Forelimb muscle (tissue), 1 donor: Measurements from ENCODE around the gene FILIP1L. TPM values are rescaled to one million over a fixed set of nuclear protein-coding genes. Genes with fewer than 3 reads are reported as not detected.

Source experiments
- DNase-seq: peaks from one replicate; pipeline ENCODE4 v3.0.0-alpha.2; 2013; ENCODE audit warnings: low read depth
- polyA plus RNA-seq: library from polyadenylated mRNA; unstranded; fragments of 120-200 nt; gene quantifications from one replicate; pipeline ENCODE4 v1.2.1, GENCODE V29; 2013; ENCODE audit not compliant: insufficient read length

The FILIP1L gene
- polyA plus RNA-seq = 50.9 TPM

DNA sequence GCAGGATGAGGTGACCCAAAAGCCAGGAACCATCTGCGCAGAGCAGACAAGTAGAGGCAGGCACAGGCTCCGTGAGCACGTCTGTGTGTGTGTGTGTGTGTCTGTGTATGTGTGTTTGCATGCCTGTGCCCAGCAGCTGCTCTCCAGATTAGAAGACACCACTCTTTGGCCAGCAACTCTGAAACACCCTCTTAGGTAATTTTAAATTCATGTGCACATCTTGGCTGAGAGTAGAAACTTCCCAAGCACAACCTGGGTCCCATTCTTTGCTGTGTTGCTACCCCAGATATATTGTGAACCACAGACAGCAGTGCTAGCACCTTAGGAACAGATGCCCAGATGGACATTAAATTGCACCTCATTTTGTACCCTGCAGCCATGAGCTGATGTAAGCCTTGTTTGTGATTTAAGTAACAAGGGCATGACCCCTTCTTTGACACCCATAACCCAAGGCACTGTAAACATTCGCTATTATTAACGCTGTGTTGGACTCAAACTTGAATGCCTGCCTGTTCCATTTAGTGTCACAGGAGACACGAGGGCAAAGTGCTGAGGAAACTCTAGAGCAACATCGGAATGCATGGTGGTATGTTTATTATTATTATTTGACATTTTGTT, at the start of gene FILIP1L:
Gene FILIP1L, minus strand, starts transcription at position 89 of the 618 bp plus-strand sequence.
- DNase-seq = no peak

DNA sequence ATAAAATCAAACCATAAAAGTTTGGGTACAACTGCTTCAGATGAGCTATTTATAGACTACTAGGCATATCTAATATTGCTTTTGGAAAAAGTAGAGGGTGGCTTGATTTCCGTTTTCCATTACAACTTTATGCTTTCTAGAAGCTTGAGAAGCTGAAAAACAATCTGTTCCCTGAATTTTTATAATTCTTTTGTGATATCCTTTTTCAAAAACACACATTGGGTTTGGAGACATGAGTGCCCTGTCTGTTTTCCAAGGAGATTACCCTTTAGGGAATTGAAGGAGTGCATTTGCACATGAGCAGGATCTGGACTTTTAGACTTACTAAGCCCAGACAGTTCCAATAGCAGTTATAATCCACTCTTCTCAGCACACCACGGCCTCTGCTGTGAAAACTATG, 49.5 kb upstream of the FILIP1L start:
- DNase-seq = no peak

DNA sequence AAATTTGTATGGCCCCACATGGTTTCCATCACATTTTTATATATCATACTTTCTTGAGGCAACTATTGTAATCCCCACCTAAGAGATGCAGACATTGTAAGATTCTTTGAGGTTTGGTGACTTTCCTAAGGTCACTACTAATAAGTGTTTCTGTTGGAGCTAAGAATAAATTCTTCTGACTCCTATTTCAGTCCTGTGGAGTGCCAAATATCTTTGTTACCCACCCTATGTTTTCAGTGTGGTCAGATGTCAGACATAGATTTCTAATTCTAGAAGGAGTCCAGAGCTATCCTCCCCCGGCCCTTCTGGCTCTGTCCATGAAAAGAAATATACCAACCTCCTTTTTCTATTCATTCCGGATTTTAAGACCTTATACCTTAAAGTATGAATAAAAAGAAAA, 46.2 kb upstream of the FILIP1L start:
- no peak for DNase-seq

DNA sequence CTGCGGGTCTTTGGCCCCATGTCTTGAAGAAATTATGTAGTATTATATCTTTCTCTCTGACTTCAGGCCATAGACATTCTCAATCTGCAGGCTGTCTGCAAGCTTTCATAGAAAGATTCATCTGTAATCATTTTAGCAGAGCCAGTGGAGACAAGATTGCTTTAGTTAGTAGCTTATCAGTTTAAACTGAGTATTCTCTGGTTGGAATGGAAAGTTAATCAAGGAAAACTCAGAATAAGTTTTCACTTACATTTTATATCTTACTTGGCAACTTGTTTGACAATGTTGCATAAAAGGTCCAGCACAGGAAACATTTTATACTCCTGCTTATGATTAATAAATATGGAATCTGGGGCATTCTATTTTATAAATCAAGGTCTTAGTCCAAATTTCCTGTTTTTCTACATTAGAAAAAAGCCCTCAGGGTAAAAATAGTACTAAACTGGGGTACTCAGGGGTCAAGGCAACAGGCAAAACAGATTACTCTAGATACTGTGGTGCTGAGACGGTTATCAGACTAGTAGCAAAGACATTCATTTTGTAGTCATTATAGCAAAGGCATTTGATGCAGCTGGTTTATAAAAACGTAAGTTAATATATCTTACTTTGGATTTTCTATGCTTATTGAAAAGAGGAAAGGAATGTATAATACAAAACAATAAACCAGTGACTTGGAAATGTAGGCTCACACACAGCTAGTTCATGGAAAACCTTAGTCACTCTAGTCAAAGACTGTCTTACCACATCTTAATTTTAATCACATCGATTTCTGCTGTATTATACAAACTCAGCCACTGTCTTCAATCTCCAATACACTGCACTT, 45.2 kb upstream of the FILIP1L start:
- DNase-seq = no peak

DNA sequence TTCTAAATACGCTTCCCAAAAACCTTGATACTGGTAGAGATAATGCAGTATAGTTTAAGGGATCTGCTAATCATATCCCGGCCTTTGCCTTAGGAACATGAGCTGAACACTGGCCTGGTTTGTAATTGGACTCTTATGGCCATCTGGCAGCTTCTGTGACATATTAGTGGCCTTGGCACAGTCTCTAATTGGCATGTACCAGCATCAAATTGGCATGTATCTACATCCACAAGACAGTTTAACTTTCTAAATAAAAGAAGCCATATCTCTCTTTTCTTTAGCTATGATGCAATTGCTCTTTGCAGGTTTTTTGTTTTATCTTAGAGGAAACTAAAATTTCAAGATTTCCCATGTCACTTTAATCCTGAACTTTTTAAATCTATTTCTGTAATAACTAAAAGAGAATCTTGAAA, 44.6 kb upstream of the FILIP1L start:
- no peak for DNase-seq

DNA sequence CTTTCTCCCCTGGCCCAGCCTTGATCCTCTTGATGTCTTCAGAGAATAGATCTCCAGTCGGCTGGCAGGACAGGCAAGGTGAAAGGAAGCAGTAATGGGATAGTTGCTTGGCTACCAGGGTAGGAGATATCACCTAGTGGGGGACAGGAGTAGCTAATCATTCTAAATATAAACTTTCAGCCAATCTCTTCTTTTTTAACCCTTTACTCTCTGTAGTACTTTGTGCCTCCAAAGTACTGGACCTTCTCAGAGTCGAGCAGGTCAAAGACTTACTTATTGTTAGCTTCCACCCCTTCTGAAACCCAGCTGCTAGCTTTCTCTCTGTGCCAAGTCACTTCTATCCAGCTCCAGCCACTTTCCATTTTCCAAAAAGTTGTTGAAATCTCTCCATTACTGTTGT, 43.4 kb upstream of the FILIP1L start:
- DNase-seq = no peak

DNA sequence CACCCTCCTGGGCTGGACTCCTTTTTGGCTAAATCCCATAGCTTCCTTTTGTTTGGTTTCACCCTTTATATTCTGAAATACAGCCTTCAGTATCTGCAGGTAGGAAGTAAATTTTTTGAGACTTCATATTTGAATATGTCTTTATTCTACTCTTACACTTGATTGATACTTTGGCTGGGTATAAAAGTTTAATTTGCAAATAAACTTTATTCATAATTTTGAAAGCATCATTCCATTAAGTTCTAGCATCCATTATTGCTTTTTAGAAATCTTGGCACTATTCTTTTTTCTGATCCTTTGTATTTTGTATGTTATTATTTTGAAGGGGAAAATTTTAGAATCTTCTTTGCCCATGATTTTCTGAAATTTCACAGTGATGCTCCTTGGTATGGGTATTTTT, 41.3 kb upstream of the FILIP1L start:
- DNase-seq = no peak

DNA sequence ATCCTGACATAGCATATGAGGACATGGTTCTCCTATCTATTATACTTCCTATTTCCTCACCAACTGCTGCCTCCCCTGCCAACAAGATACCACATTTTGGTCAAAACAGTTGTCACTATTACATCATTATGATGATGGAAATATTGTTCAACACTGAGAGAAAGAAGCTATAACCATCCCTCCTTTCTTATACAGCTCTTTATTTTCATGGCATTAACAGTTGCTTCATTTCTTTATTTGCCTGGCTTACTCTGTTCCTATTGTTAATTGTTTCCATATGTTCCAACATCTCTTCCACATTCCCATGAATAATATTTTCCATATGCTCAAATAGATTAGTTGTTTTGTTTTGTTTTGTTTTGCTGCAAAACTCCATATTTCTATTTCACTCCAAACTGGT, 40.8 kb upstream of the FILIP1L start:
- no peak for DNase-seq

DNA sequence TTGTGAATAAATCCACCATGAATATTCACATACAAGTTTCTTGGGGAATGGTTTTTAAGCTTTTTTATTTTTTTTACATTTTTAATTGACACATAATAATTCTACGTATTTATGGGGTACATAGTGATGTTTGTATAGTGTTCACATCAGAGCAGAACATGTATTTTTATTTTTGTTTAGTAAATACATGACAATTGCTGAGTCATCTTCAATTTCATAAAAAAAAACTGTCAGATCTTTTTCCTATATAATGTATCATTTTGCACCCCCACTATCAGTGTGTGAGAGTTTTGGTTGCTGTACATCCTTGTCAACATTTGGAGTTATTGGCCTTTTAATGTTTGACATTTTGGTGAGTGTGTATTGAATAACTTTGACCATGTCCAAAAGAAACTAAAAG, 39.9 kb upstream of the FILIP1L start:
- DNase-seq = no peak

DNA sequence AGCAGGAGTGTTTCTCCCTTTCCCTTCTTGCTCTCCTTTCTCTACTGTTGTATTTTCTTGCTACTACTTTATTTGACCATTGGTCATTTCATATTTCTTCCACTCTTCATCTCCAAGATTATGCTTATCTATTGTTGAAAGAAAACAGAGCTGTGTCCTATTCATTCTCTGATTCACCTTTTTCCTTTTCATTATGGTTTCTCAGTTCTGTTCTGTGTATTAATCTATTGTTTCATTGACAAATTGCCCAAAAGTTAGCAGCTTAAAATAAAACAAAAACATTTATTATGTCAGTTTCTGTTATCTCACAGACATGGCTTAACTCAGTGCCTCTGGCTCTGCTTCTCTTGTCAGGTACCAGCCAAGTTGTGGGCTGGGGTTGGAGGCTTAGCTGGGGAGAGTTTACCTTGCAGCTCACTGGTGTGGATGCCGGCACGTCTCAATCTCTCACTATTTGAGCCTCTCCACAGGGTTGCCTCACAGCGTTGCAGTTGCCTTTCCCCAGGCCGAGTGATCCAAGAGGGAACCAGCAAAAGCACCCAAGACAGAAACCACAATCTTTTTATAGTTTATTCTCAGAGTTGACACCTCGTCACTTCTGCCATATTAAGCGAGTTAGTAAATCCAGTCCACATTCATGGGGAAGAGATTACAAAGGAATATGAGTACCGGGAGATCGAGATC, 36.9 kb upstream of the FILIP1L start:
- no peak for DNase-seq

DNA sequence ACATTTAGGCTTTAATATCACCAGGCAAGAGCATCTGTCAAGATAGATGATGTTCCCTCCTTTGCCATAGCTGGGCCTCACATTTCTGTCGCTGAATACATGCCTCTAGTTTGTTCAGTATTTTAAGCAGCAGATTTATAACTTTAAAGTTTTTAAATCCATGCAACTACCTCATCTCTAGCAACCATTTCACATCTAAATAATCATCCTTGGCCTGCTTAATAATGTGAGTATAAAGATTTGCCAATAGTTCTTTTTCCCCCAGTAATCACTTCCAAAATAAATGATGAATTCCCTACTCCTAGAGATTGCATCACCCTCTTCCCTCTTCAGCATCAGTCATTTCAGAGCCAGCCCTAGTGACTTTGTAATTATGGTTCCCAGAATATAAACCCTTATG, 36.2 kb upstream of the FILIP1L start:
- peak; percentile 84 for DNase-seq

DNA sequence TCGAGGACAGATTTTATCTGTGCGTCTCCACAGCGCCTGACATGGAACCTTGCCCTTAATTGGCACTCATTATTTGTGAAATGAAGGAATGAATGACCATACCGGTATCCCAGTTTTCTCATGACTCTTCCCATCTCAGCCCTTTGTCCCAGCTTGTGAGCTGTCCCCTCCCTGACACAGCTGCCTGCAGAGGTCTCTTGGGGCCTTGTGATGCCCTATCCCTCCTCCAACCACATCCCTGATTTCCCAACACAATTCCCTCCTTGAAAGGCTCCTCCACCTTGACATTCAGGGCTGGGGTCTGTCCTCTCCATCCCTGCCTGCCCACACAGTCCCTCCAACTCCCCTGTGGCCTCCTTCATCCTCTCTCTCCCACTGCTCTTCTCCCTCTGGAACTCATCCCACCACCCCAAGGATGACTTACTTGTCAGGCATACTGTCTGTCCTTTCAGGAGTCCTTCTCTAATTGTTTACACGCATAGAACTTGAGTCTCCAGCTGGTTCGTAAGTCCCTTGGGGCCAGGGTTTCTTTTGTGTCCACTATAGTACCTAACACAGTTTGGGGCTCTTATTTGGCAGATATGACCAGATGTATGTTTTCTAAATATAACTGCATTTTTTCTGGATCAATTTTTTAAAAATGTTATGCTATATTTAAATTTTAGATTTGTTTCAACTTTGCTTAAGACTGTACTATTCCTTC, 35.6 kb upstream of the FILIP1L start:
- DNase-seq = no peak

DNA sequence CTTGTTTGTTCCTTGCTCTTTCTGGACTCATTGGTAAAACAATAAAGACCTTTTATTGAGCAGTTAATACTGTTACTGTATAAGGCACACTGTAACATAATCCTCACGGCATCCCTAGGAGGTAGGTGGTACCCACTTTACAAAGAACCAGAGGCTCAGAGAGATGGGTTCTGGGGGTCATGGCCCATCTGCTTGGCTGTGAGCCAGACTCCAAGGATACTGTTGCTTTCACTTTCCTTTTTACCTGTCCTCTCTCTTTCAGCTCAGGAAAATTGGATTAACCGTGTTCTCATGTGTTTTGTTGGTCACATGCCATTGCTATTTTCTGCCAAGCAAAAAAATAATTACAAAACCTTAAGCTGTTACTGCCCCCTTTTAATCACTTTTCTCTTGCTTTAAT, 34.8 kb upstream of the FILIP1L start:
- DNase-seq = no peak

DNA sequence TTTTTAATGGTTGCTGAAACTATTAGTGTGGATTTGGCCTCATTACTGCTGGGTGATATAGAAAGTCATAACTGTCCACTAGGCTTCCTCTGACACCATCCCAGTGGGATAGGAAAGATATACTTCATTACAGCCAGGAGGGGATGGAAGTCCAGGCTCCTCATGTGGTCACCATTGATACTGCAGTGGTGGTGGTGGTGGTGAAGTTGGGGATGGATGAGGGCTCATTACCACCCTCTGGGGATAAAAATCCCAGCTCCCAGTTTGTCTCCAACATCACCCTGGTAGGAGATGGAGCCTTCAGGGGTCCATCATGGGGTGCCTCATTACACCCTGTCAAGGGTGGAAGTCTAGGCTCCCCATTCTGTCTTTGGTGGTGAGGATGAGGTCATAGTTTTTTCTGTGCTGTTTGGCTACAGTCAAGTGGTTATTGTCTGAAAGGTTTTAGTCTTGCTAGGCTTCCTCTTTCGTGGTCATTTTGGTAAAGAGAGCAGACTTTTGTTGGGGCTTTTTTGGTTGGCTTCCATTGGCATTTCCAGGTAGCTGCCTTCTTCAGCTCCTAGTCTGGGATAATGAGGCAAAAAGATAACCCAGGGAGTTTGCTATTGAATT, 30.1 kb upstream of the FILIP1L start:
- DNase-seq = no peak

DNA sequence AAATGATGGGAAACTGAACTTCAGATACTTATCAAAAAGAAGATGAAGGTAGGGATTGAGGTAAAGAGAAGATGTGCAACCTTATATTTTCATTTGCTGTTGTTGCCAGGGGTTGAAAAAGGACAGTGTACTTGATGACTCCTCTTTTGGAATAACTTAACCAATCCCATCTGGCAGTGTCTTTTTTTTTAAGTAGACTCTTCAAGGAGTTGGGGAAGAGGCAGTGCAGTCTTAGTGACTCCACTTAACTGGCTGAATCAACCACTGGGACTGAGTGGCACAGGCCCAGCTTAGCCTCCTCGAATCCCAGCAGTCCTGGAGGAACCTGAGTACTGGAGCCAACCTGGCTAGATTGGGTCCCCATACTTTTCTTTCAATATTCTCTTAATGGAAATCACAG, 27.3 kb upstream of the FILIP1L start:
- DNase-seq = no peak

DNA sequence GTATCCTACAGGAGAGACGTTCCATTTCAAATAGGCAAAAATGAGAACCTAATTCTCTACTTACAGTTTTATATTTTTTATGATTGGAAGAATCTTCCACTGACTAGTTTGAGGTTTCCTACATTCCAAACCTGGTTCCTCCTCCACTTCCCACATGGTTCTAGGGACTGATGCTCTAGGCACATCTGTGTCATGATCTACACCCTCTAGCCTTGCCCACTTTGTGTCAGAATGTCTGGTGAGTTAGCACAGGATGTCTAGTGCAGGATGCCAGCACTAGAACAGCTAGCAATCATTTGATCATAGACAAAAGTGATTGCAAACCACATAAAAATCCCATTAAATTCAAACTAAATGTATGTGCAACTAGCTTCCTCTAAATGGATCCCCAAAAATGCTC, 26.7 kb upstream of the FILIP1L start:
- DNase-seq = no peak

DNA sequence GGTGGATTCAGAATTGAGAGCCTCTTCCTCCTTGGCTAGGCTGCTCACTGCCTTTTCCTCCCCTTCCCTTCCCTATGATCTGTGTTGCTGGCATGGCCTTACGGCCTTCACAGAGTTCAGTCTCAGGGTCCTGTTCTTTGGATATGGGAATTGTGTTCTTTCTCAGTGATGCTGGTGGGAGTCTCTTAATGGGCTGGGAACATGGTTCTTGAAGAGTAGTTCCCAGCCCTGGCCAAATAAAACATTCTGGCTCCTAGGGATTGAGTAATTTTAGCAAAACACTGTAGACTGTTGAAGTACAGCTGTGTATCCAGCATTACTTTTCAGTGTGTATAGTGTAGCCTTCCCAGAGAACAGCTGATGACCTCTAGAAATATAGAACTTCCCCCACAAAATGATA, 22.6 kb upstream of the FILIP1L start:
- DNase-seq = no peak

DNA sequence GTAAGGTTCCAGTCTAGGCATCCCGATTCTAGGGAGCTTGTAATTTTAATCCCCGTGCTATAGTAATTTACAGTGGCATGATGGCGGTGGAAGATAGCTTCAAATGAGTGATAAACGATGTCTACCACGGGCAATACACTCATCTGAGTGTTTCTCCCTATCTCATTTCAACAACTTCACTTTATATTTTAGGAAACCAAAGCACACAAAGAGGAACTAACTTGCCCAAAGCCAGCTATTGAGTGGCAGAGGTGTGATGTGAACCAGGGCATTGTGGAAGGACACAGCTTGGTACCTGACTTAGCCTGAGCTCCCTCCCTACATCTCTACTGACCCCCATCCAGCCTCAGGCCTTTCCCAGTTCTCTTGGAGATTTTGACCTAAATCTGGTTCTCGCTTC, 16.9 kb upstream of the FILIP1L start:
- DNase-seq = no peak

DNA sequence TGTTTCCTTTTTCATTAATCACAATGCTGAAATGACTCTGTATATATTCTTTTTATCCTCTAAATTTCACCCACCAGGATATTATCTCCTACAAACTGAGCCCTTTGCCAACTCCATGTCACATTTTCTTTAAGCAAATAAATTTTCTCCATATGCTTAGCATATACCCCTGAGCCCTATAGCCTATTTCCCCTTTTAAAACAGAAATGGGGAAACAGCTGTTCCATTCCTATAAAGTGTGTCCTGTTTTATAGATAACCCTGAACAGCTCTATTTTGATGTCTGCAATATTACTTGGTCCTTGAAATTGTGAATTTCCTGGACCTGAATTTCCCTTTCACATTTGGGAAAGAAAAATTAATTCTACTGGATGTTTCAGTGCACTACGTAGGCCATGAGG, 15.6 kb upstream of the FILIP1L start:
- DNase-seq = no peak

DNA sequence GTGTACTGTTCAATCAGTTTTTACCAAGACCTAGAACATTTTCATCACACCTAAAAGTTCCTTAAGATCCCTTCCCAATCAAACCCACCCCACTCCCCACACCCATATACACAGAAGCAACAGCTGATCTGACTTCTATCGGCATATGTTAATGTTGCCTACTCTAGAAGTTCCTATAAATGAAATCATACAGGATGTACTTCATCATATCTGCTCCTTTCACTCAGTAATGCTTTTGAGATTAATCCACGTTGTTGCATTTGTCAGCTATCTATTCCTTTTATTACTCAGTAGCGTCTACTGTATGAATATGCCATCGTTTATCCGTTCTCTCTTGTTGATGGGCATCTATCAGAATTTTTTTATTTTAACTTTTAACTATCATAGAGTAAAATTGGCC, 14.3 kb upstream of the FILIP1L start:
- no peak for DNase-seq

DNA sequence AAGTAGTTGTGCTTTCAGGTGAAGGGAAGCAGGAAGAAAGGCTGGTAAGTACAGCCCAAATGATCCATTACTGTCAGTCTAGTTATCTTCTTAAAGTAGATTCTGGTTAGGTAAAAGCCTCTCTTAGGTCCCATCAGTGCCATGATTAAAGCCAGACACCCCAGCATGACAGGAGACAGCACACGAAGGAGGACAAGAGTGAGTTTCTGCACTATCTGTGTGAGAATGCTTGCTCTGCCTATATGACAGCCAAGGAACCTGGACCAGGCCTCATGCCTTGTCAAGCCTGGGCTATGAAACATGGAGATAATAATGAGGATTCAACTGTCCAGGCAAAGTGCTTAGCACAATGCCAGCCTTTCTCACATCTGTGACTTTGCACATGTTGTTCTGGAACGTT, 13.5 kb upstream of the FILIP1L start:
- no peak for DNase-seq
